Trophoblast cell (in vitro differentiated cells and primary cell): ENCODE results near the gene PAK5.

Experiments used
- DNase-seq, 2 donors: peaks; one replicate each; pipeline ENCODE4 v3.0.0-alpha.2; 2016
- H2AFZ ChIP-seq: 2 replicates; pipeline ENCODE4 v1.6.1; 2013; ENCODE audit warnings: low read length, moderate library complexity, mild to moderate bottlenecking; ENCODE audit not compliant: insufficient read depth, poor library complexity
- H2AK5ac ChIP-seq: 2 replicates; pipeline ENCODE4 v1.6.1; 2013; ENCODE audit warnings: mild to moderate bottlenecking, low read length
- H2BK120ac ChIP-seq: 2 replicates; pipeline ENCODE4 v1.6.1; 2013; ENCODE audit warnings: low read length, mild to moderate bottlenecking, moderate library complexity; ENCODE audit not compliant: insufficient read depth, poor library complexity
- H2BK12ac ChIP-seq: 2 replicates; pipeline ENCODE4 v1.6.1; 2013; ENCODE audit warnings: mild to moderate bottlenecking, low read length, moderate library complexity
- H2BK5ac ChIP-seq: 2 replicates; pipeline ENCODE4 v1.6.1; 2013; ENCODE audit warnings: low read length, low read depth, moderate library complexity, mild to moderate bottlenecking; ENCODE audit not compliant: poor library complexity
- H3K14ac ChIP-seq: 2 replicates; pipeline ENCODE4 v1.6.1; 2013; ENCODE audit warnings: mild to moderate bottlenecking, low read length
- H3K18ac ChIP-seq: 2 replicates; pipeline ENCODE4 v1.6.1; 2013; ENCODE audit warnings: mild to moderate bottlenecking, low read length
- H3K23ac ChIP-seq: 2 replicates; pipeline ENCODE4 v1.6.1; 2013; ENCODE audit warnings: low read length
- H3K27ac ChIP-seq: 2 replicates; pipeline ENCODE4 v1.5.1; 2013; ENCODE audit warnings: low read depth, mild to moderate bottlenecking, inconsistent platforms, low read length, moderate library complexity
- H3K27me3 ChIP-seq: 2 replicates; pipeline ENCODE4 v1.6.1; 2013; ENCODE audit warnings: inconsistent platforms, mild to moderate bottlenecking, low read length, moderate library complexity; ENCODE audit not compliant: insufficient read depth
- H3K36me3 ChIP-seq, 2 experiments: 1 replicate in 1 of 2; 2 replicates in 1 of 2; pipeline ENCODE4 v1.6.1; 2013; ENCODE audit warnings: low read length in 2 of 2, mild to moderate bottlenecking in 2 of 2, moderate library complexity in 1 of 2; ENCODE audit not compliant: insufficient read depth in 2 of 2, control insufficient read depth in 1 of 2
- H3K4ac ChIP-seq: 2 replicates; pipeline ENCODE4 v1.6.1; 2013; ENCODE audit warnings: low read depth, mild to moderate bottlenecking, low read length, moderate library complexity
- H3K4me1 ChIP-seq, 2 experiments: 1 replicate in 1 of 2; 2 replicates in 1 of 2; pipeline ENCODE4 v1.6.1; 2013; ENCODE audit warnings: low read length in 2 of 2, mild to moderate bottlenecking in 2 of 2, moderate library complexity in 1 of 2; ENCODE audit not compliant: insufficient read depth in 2 of 2, control insufficient read depth in 1 of 2
- H3K4me2 ChIP-seq: 2 replicates; pipeline ENCODE4 v1.6.1; 2013; ENCODE audit warnings: inconsistent platforms, mild to moderate bottlenecking, low read length, moderate library complexity
- H3K4me3 ChIP-seq: 2 replicates; pipeline ENCODE4 v1.5.1; 2013; ENCODE audit warnings: mild to moderate bottlenecking, low read depth, low read length, inconsistent platforms
- H3K79me1 ChIP-seq: one replicate; pipeline ENCODE4 v1.6.1; 2013; ENCODE audit warnings: low read length
- H3K79me2 ChIP-seq: 2 replicates; pipeline ENCODE4 v1.6.1; 2013; ENCODE audit warnings: low read length, mild to moderate bottlenecking; ENCODE audit not compliant: control insufficient read depth, insufficient read depth, poor library complexity
- H3K9ac ChIP-seq: 2 replicates; pipeline ENCODE4 v1.6.1; 2013; ENCODE audit warnings: mild to moderate bottlenecking, low read length
- H3K9me3 ChIP-seq: 2 replicates; pipeline ENCODE4 v1.6.1; 2013; ENCODE audit warnings: low read depth, mild to moderate bottlenecking, control low read depth, inconsistent platforms, low read length; ENCODE audit not compliant: insufficient read depth
- H4K12ac ChIP-seq: 2 replicates; pipeline ENCODE4 v1.6.1; 2013; ENCODE audit warnings: low read depth, mild to moderate bottlenecking, low read length, moderate library complexity
- H4K8ac ChIP-seq: 2 replicates; pipeline ENCODE4 v1.6.1; 2013; ENCODE audit warnings: low read depth, mild to moderate bottlenecking, low read length, moderate library complexity
- H4K91ac ChIP-seq: one replicate; pipeline ENCODE4 v1.6.1; 2013; ENCODE audit warnings: low read depth, mild to moderate bottlenecking, low read length, moderate library complexity
- WGBS: extraction: QIAGEN DNeasy Blood & Tissue Kit; methylation state at CpG from one replicate; pipeline ENCODE4 v1.1.7; 2013; ENCODE audit warnings: missing lambda C conversion rate; ENCODE audit not compliant: insufficient read length, insufficient coverage; ENCODE audit errors: extremely low coverage; 5-methylcytosine and 5-hydroxymethylcytosine counted together

The PAK5 gene

DNA sequence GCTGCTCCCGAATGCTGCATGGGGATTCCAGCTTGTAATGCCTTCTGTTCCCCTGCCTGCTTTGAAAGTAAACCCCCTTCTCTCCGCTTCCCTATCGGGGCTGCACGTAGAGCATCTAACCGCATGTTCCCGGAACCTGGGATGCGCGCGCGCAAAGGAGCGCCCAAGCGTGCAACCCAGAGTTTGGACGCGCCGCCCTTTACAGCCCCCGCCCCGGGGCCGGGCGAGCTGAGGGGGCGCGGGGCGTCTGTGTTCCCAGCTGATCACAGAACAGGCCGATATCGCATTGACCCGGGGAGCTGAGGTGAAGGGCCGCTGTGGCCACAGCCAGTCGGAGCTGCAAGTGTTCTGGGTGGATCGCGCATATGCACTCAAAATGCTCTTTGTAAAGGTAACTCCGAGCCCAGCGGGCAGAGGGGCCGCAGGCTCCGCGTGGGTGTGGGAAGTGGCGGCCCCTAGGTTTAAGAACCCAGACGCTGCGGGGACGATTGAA lies 323.1 kb downstream of the PAK5 start:
- H3K23ac ChIP-seq: no peak overlapping the region
- no peak overlapping the region for H3K4ac ChIP-seq
- no peaks in the 10 kb centered on the region for H3K79me2 ChIP-seq
- no peak overlapping the region for H4K8ac ChIP-seq
- H3K14ac ChIP-seq: no peak overlapping the region
- no peak overlapping the region for H3K27ac ChIP-seq
- H2AK5ac ChIP-seq: no peak overlapping the region
- H2BK12ac ChIP-seq: no peak overlapping the region
- WGBS: no CpG with 5 or more reads among the region's 38 CpGs
- no peak overlapping the region for H2BK120ac ChIP-seq
- H4K12ac ChIP-seq: no peak overlapping the region
- no peak overlapping the region for H2AFZ ChIP-seq
- no peak overlapping the region for H2BK5ac ChIP-seq
- no peaks in the 10 kb centered on the region for H3K36me3 ChIP-seq
- H3K27me3 ChIP-seq: peaks cover 40% of the 10 kb centered on the region
- H3K9me3 ChIP-seq: peaks cover 2% of the 10 kb centered on the region
- H3K79me1 ChIP-seq: no peaks in the 10 kb centered on the region
- no peak overlapping the region for H3K9ac ChIP-seq
- no peak overlapping the region for H3K18ac ChIP-seq
- H4K91ac ChIP-seq: no peak overlapping the region
- peaks cover 11% of the 10 kb centered on the region in 2 experiments for H3K4me1 ChIP-seq
- H3K4me2 ChIP-seq: peak overlapping the region; percentile 53
- no peak for DNase-seq
- no peak overlapping the region for H3K4me3 ChIP-seq

GRCh38 chr20:9515214-9515585 lies 323.7 kb downstream of the PAK5 start:
- Histone ChIP-seq H2BK12ac (no peak overlapping the region), H4K8ac (no peak overlapping the region), H3K14ac (no peak overlapping the region), H3K79me1 (no peaks in the 10 kb centered on the region), H3K79me2 (no peaks in the 10 kb centered on the region), H2AFZ (no peak overlapping the region), H2BK5ac (no peak overlapping the region), H3K4me1 (peaks cover 11% of the 10 kb centered on the region in 2 experiments), H3K36me3 (no peaks in the 10 kb centered on the region), H3K18ac (no peak overlapping the region), H4K91ac (no peak overlapping the region), H4K12ac (no peak overlapping the region), H3K27me3 (peaks cover 43% of the 10 kb centered on the region), H3K4me3 (no peak overlapping the region), H3K23ac (no peak overlapping the region), H3K9ac (no peak overlapping the region), H2BK120ac (no peak overlapping the region), H3K4ac (no peak overlapping the region), H3K4me2 (peak overlapping the region; percentile 53), H2AK5ac (no peak overlapping the region), H3K27ac (no peak overlapping the region), H3K9me3 (peaks cover 2% of the 10 kb centered on the region)
- DNase-seq: no peak
- no CpG with 5 or more reads among the region's 13 CpGs for WGBS

- no peak within 1 kb of the TSS for H3K9ac ChIP-seq
- peak within 1 kb of the TSS; percentile 53 for H3K4me2 ChIP-seq
- no peak within 1 kb of the TSS for H2AK5ac ChIP-seq
- no peak within 1 kb of the TSS for H4K91ac ChIP-seq
- H3K18ac ChIP-seq: no peak within 1 kb of the TSS
- no CpG with 5 or more reads among the region's 38 CpGs for whole genome bisulfite sequencing
- H3K9me3 ChIP-seq: peaks cover 2% of the 10 kb centered on the region
- no peaks in the 10 kb centered on the region for H3K79me2 ChIP-seq
- H2BK120ac ChIP-seq: no peak within 1 kb of the TSS
- no peak within 1 kb of the TSS for H3K14ac ChIP-seq
- H4K8ac ChIP-seq: no peak within 1 kb of the TSS
- no peak within 1 kb of the TSS for H2BK5ac ChIP-seq
- H2BK12ac ChIP-seq: no peak within 1 kb of the TSS
- no peaks in the 10 kb centered on the region for H3K36me3 ChIP-seq
- H3K23ac ChIP-seq: no peak within 1 kb of the TSS
- H3K4me1 ChIP-seq: peaks cover 11% of the 10 kb centered on the region in 2 experiments
- peaks cover 46% of the 10 kb centered on the region for H3K27me3 ChIP-seq
- H2AFZ ChIP-seq: no peak within 1 kb of the TSS
- no peak within 1 kb of the TSS for H3K4ac ChIP-seq
- no peak within 1 kb of the TSS for H3K27ac ChIP-seq
- H3K4me3 ChIP-seq: no peak within 1 kb of the TSS
- no peak for DNase-seq
- H3K79me1 ChIP-seq: no peaks in the 10 kb centered on the region
- H4K12ac ChIP-seq: no peak within 1 kb of the TSS
These were observed 324.2 kb downstream of the PAK5 start, which contains the start of gene LAMP5 for GRCh38 chr20:9514461-9515213. LAMP5 (plus strand) TSS chr20:9514590; CDS start chr20:9514853, 263 bp downstream.

DNA sequence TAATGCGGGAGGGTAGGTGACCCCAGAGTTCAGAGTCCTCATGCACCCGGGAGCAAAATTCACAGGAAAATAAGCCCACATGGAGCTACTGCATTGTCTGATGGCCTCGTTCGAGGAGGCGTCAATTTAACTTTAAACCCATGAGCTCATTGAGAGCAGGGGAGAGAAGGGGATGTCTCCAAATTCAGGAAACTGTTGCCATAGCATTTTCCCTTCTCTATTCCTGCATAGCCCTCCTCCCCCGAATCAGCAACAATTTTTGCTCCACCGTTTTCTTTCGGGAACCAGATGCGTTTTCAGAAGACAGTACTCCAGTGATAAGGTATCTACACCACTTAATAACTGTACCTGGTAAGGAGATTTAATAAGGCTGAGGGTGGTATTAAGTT lies 324.8 kb downstream of the PAK5 start:
- Histone ChIP-seq H3K23ac (no peak overlapping the region), H3K18ac (no peak overlapping the region), H4K8ac (no peak overlapping the region), H2BK5ac (no peak overlapping the region), H3K9ac (no peak overlapping the region), H2BK12ac (no peak overlapping the region), H3K9me3 (peaks cover 2% of the 10 kb centered on the region), H4K12ac (no peak overlapping the region), H3K4me2 (no peak overlapping the region), H3K79me2 (no peaks in the 10 kb centered on the region), H2BK120ac (no peak overlapping the region), H2AFZ (no peak overlapping the region), H2AK5ac (no peak overlapping the region), H3K27ac (no peak overlapping the region), H3K4ac (no peak overlapping the region), H3K14ac (no peak overlapping the region), H4K91ac (no peak overlapping the region), H3K4me1 (peaks cover 11% of the 10 kb centered on the region in 2 experiments), H3K4me3 (no peak overlapping the region), H3K36me3 (no peaks in the 10 kb centered on the region), H3K79me1 (no peaks in the 10 kb centered on the region), H3K27me3 (peaks cover 50% of the 10 kb centered on the region)
- no CpG with 5 or more reads among the region's 9 CpGs for WGBS
- no peak for DNase-seq
